Activated T-cell treated with anti-CD3 and anti-CD28 coated beads, Interleukin-2, amount 50 U/mL, for 1 hour (primary cell): Measurements from ENCODE around the gene DGCR6L.
"Not testable (repeated sequence)": the region's sequence is repeated elsewhere in the genome, so short reads cannot be mapped to it uniquely, and the experiment has no call there.

Experiments used
- DNase-seq: peaks from one replicate; pipeline ENCODE4 v3.0.0-alpha.2; 2020

Gene DGCR6L

GRCh38 chr22:20274374-20274773 lies 45.5 kb downstream of the DGCR6L start:
- not testable (repeated sequence) for DNase-seq

- DNase-seq: no peak
These were observed 46.1 kb downstream of the DGCR6L start for GRCh38 chr22:20273758-20274181.

GRCh38 chr22:20272700-20273099 lies 47.2 kb downstream of the DGCR6L start:
- no peak for DNase-seq

GRCh38 chr22:20272174-20272573 lies 47.7 kb downstream of the DGCR6L start:
- DNase-seq: no peak

GRCh38 chr22:20271114-20271994 lies 48.5 kb downstream of the DGCR6L start:
- DNase-seq: no peak

- not testable (repeated sequence) for DNase-seq
These were observed 49.4 kb downstream of the DGCR6L start for GRCh38 chr22:20270190-20271113.

GRCh38 chr22:20269673-20270072 lies 50.2 kb downstream of the DGCR6L start:
- not testable (repeated sequence) for DNase-seq

- DNase-seq: not testable (repeated sequence)
These were observed 50.7 kb downstream of the DGCR6L start for GRCh38 chr22:20269201-20269600.

- DNase-seq: peak; percentile 70
These were observed 51.4 kb downstream of the DGCR6L start, which contains the start of gene RTN4R for GRCh38 chr22:20268279-20269012. Gene RTN4R (minus strand): TSS chr22:20268318. CDS start chr22:20268092, 226 bp downstream.

GRCh38 chr22:20267441-20268278 lies 52.2 kb downstream of the DGCR6L start:
- peak; percentile 28 for DNase-seq

GRCh38 chr22:20266667-20267440 lies 53.0 kb downstream of the DGCR6L start:
- DNase-seq: not testable (repeated sequence)

- DNase-seq: not testable (repeated sequence)
These were observed 53.8 kb downstream of the DGCR6L start for GRCh38 chr22:20265772-20266666.

GRCh38 chr22:20264614-20265452 lies 55.0 kb downstream of the DGCR6L start:
- DNase-seq: no peak
